ENCODE results near the gene NCAM1. TPM values are rescaled to one million over a fixed set of nuclear protein-coding genes. Genes with fewer than 3 reads are reported as not detected.

NCAM1 gene
- total and polyA plus RNA-seq, 2 experiments from 2014 or later: 0.76 to 1.6 TPM

DNA sequence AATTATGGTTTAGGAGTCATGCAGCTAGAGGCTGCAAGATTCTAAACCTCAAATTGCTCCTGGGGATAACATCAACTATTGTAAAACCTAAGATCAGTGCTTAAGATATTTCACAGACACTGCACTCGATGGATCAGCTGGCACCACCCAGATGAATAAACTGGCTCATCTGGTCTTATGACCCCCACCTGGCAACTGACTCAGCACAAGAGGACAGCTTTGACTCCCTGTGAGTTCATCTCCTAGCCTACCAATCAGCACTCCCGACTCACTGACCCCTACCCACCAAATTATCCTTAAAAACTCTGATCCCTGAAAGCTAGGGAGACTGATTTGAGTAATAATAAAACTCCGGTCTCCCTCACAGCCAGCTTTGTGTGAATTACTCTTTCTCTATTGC lies 352.4 kb downstream of the NCAM1 start (continued):
- TF ChIP-seq, protein P1, sequence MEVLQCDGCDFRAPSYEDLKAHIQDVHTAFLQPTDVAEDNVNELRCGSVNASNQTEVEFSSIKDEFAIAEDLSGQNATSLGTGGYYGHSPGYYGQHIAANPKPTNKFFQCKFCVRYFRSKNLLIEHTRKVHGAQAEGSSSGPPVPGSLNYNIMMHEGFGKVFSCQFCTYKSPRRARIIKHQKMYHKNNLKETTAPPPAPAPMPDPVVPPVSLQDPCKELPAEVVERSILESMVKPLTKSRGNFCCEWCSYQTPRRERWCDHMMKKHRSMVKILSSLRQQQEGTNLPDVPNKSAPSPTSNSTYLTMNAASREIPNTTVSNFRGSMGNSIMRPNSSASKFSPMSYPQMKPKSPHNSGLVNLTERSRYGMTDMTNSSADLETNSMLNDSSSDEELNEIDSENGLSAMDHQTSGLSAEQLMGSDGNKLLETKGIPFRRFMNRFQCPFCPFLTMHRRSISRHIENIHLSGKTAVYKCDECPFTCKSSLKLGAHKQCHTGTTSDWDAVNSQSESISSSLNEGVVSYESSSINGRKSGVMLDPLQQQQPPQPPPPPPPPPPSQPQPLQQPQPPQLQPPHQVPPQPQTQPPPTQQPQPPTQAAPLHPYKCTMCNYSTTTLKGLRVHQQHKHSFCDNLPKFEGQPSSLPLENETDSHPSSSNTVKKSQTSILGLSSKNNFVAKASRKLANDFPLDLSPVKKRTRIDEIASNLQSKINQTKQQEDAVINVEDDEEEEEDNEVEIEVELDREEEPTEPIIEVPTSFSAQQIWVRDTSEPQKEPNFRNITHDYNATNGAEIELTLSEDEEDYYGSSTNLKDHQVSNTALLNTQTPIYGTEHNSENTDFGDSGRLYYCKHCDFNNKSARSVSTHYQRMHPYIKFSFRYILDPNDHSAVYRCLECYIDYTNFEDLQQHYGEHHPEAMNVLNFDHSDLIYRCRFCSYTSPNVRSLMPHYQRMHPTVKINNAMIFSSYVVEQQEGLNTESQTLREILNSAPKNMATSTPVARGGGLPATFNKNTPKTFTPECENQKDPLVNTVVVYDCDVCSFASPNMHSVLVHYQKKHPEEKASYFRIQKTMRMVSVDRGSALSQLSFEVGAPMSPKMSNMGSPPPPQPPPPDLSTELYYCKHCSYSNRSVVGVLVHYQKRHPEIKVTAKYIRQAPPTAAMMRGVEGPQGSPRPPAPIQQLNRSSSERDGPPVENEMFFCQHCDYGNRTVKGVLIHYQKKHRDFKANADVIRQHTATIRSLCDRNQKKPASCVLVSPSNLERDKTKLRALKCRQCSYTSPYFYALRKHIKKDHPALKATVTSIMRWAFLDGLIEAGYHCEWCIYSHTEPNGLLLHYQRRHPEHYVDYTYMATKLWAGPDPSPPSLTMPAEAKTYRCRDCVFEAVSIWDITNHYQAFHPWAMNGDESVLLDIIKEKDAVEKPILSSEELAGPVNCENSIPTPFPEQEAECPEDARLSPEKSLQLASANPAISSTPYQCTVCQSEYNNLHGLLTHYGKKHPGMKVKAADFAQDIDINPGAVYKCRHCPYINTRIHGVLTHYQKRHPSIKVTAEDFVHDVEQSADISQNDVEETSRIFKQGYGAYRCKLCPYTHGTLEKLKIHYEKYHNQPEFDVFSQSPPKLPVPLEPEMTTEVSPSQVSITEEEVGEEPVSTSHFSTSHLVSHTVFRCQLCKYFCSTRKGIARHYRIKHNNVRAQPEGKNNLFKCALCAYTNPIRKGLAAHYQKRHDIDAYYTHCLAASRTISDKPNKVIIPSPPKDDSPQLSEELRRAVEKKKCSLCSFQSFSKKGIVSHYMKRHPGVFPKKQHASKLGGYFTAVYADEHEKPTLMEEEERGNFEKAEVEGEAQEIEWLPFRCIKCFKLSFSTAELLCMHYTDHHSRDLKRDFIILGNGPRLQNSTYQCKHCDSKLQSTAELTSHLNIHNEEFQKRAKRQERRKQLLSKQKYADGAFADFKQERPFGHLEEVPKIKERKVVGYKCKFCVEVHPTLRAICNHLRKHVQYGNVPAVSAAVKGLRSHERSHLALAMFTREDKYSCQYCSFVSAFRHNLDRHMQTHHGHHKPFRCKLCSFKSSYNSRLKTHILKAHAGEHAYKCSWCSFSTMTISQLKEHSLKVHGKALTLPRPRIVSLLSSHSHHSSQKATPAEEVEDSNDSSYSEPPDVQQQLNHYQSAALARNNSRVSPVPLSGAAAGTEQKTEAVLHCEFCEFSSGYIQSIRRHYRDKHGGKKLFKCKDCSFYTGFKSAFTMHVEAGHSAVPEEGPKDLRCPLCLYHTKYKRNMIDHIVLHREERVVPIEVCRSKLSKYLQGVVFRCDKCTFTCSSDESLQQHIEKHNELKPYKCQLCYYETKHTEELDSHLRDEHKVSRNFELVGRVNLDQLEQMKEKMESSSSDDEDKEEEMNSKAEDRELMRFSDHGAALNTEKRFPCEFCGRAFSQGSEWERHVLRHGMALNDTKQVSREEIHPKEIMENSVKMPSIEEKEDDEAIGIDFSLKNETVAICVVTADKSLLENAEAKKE (CRISPR knock-in tag; IDR thresholded peaks at IDR 0.05): no peak
- TF ChIP-seq ZNF331 (CRISPR knock-in tag; IDR thresholded peaks at IDR 0.05; ENCODE audit: low read depth) (no peak), EZH2phosphoT487 (IDR thresholded peaks at IDR 0.05; ENCODE audit: unreplicated experiment) (no peak), JUNB (IDR thresholded peaks at IDR 0.05; ENCODE audit: unreplicated experiment) (no peak), STAT1 (IDR thresholded peaks at IDR 0.05; ENCODE audit: unreplicated experiment) (no peak)
- TF ChIP-seq, protein P2, sequence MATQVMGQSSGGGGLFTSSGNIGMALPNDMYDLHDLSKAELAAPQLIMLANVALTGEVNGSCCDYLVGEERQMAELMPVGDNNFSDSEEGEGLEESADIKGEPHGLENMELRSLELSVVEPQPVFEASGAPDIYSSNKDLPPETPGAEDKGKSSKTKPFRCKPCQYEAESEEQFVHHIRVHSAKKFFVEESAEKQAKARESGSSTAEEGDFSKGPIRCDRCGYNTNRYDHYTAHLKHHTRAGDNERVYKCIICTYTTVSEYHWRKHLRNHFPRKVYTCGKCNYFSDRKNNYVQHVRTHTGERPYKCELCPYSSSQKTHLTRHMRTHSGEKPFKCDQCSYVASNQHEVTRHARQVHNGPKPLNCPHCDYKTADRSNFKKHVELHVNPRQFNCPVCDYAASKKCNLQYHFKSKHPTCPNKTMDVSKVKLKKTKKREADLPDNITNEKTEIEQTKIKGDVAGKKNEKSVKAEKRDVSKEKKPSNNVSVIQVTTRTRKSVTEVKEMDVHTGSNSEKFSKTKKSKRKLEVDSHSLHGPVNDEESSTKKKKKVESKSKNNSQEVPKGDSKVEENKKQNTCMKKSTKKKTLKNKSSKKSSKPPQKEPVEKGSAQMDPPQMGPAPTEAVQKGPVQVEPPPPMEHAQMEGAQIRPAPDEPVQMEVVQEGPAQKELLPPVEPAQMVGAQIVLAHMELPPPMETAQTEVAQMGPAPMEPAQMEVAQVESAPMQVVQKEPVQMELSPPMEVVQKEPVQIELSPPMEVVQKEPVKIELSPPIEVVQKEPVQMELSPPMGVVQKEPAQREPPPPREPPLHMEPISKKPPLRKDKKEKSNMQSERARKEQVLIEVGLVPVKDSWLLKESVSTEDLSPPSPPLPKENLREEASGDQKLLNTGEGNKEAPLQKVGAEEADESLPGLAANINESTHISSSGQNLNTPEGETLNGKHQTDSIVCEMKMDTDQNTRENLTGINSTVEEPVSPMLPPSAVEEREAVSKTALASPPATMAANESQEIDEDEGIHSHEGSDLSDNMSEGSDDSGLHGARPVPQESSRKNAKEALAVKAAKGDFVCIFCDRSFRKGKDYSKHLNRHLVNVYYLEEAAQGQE (IDR thresholded peaks at IDR 0.05; ENCODE audit: unreplicated experiment): no peak
- TF ChIP-seq, protein P3, sequence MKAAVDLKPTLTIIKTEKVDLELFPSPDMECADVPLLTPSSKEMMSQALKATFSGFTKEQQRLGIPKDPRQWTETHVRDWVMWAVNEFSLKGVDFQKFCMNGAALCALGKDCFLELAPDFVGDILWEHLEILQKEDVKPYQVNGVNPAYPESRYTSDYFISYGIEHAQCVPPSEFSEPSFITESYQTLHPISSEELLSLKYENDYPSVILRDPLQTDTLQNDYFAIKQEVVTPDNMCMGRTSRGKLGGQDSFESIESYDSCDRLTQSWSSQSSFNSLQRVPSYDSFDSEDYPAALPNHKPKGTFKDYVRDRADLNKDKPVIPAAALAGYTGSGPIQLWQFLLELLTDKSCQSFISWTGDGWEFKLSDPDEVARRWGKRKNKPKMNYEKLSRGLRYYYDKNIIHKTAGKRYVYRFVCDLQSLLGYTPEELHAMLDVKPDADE (IDR thresholded peaks at IDR 0.05): no peak
